GM23338 (cell line): ENCODE measurements around the gene GRIN2D. TPM values are rescaled to one million over a fixed set of nuclear protein-coding genes. Genes with fewer than 3 reads are reported as not detected.

ENCODE experiments used
- ATAC-seq: fragments of 200-7000 bp; cut with Tn5 transposase; 3 replicates; pipeline ENCODE4 v1.9.1; 2020
- DNase-seq: peaks from one replicate; pipeline ENCODE4 v3.0.0-alpha.2; 2015; ENCODE audit warnings: low spot score
- H2AFZ ChIP-seq: fragments of 200-600 bp; sonication (generic); 2 replicates; pipeline ENCODE4 v1.8.0; 2016; ENCODE audit warnings: antibody characterized with exemption, mild to moderate bottlenecking, moderate library complexity
- H3F3A ChIP-seq: fragments of 200-600 bp; sonication (generic); replicated peaks from 2 replicates; pipeline ENCODE4 v1.8.0; 2017; ENCODE audit warnings: antibody characterized with exemption, mixed run types, low read depth
- H3K27ac ChIP-seq: fragments of 200-600 bp; sonication (generic); 2 replicates; pipeline ENCODE4 v1.6.1; 2016; ENCODE audit warnings: low read depth
- H3K27me3 ChIP-seq: fragments of 200-600 bp; sonication (generic); 2 replicates; pipeline ENCODE4 v1.8.0; 2016; ENCODE audit warnings: mild to moderate bottlenecking, mixed run types, moderate library complexity; ENCODE audit not compliant: insufficient read depth
- H3K36me3 ChIP-seq: fragments of 200-600 bp; sonication (generic); 2 replicates; pipeline ENCODE4 v1.8.0; 2016; ENCODE audit warnings: mild to moderate bottlenecking; ENCODE audit not compliant: insufficient read depth
- H3K4me1 ChIP-seq: fragments of 200-600 bp; sonication (generic); 2 replicates; pipeline ENCODE4 v1.8.0; 2016; ENCODE audit warnings: mild to moderate bottlenecking, moderate library complexity; ENCODE audit not compliant: insufficient read depth
- H3K4me2 ChIP-seq: fragments of 200-600 bp; sonication (generic); 2 replicates; pipeline ENCODE4 v1.7.1; 2017; ENCODE audit warnings: mixed run types
- H3K4me3 ChIP-seq: fragments of 200-600 bp; sonication (generic); 2 replicates; pipeline ENCODE4 v1.6.1; 2016; ENCODE audit warnings: mixed run types
- H3K79me2 ChIP-seq: fragments of 200-600 bp; sonication (generic); replicated peaks from 2 replicates; pipeline ENCODE4 v1.8.0; 2017; ENCODE audit warnings: mild to moderate bottlenecking; ENCODE audit not compliant: insufficient read depth
- H3K9me2 ChIP-seq: fragments of 200-600 bp; sonication (generic); 2 replicates; pipeline ENCODE4 v1.8.0; 2017; ENCODE audit not compliant: insufficient read depth
- H4K20me1 ChIP-seq: fragments of 200-600 bp; sonication (generic); replicated peaks from 2 replicates; pipeline ENCODE4 v1.8.0; 2017; ENCODE audit warnings: mild to moderate bottlenecking; ENCODE audit not compliant: insufficient read depth
- H3K27ac Mint-ChIP-seq: 2 replicates; pipeline ENCODE4 v1.8.0; 2020; ENCODE audit warnings: inconsistent platforms, mild to moderate bottlenecking, moderate library complexity, mixed read lengths
- H3K27me3 Mint-ChIP-seq: 3 replicates; pipeline ENCODE4 v1.8.0; 2022; ENCODE audit warnings: low read depth, mild to moderate bottlenecking, moderate library complexity, mixed read lengths, inconsistent platforms; ENCODE audit not compliant: insufficient read depth, poor library complexity
- H3K36me3 Mint-ChIP-seq: 3 replicates; pipeline ENCODE4 v1.8.0; 2021; ENCODE audit warnings: low read depth, mild to moderate bottlenecking, inconsistent platforms, moderate library complexity, mixed read lengths
- H3K4me1 Mint-ChIP-seq: 3 replicates; pipeline ENCODE4 v1.8.0; 2020; ENCODE audit warnings: mild to moderate bottlenecking, inconsistent platforms, mixed read lengths
- H3K4me3 Mint-ChIP-seq: 3 replicates; pipeline ENCODE4 v1.8.0; 2021; ENCODE audit warnings: moderate library complexity, mild to moderate bottlenecking, inconsistent platforms, mixed read lengths
- H3K9me3 Mint-ChIP-seq: 3 replicates; pipeline ENCODE4 v1.8.0; 2020; ENCODE audit warnings: moderate library complexity, mild to moderate bottlenecking, inconsistent platforms, mixed read lengths
- CREB1 ChIP-seq: fragments of 250-450 bp; sonication (Bioruptor Pico); IDR thresholded peaks from 2 replicates; pipeline ENCODE4 v1.5.0; 2020; ENCODE audit warnings: low read depth, mild to moderate bottlenecking, moderate library complexity
- CTCF ChIP-seq, 2 experiments: fragments of 200-600 bp in 1 of 2; sonication (generic) in 1 of 2; conservative IDR thresholded peaks; 2 replicates each; pipeline versions ENCODE4 v1.5.1 to v1.6.1; 2016 to 2017; ENCODE audit warnings: antibody characterized with exemption in 2 of 2, low read depth in 2 of 2, mild to moderate bottlenecking in 2 of 2, moderate library complexity in 1 of 2
- ETS1 ChIP-seq: IDR thresholded peaks from 2 replicates; pipeline ENCODE4 v1.6.1; 2016; ENCODE audit warnings: antibody characterized with exemption
- EZH2 ChIP-seq: fragments of 200-600 bp; sonication (generic); IDR thresholded peaks from one replicate; pipeline ENCODE4 v1.8.0; 2017; ENCODE audit warnings: antibody characterized with exemption, mild to moderate bottlenecking, low read depth; ENCODE audit not compliant: unreplicated experiment
- EZH2phosphoT487 ChIP-seq: fragments of 200-600 bp; sonication (generic); IDR thresholded peaks from one replicate; pipeline ENCODE4 v1.8.1; 2018; ENCODE audit warnings: antibody characterized with exemption; ENCODE audit not compliant: unreplicated experiment
- JUNB ChIP-seq: IDR thresholded peaks from one replicate; pipeline ENCODE4 v1.6.1; 2016; ENCODE audit warnings: antibody characterized with exemption; ENCODE audit not compliant: unreplicated experiment
- NANOG ChIP-seq: IDR thresholded peaks from 2 replicates; pipeline ENCODE4 v1.6.1; 2016; ENCODE audit warnings: antibody characterized with exemption, borderline replicate concordance
- POLR2AphosphoS5 ChIP-seq: IDR thresholded peaks from 2 replicates; pipeline ENCODE4 v1.6.1; 2016; ENCODE audit warnings: antibody characterized with exemption, low read depth
- ZNF114 ChIP-seq: fragments of 250-450 bp; sonication (Bioruptor Pico); IDR thresholded peaks from 2 replicates; pipeline ENCODE4 v1.5.0; 2020; ENCODE audit warnings: mild to moderate bottlenecking, moderate library complexity
- ZNF331 ChIP-seq: fragments of 250-450 bp; sonication (Bioruptor Pico); IDR thresholded peaks from 2 replicates; pipeline ENCODE4 v1.5.0; 2020; ENCODE audit warnings: low read depth, mild to moderate bottlenecking, moderate library complexity
- polyA plus RNA-seq: library from polyadenylated mRNA; unstranded; fragments of >200 nt; fragmentation: Nextera tagmentation; extraction: Ambion mirVana; gene quantifications from 2 replicates; pipeline ENCODE4 v1.2.1, GENCODE V29; 2016
- total RNA-seq: library from RNA; depleted of rRNA; stranded (reverse); fragments of >200 nt; shearing (Covaris generic); gene quantifications from 2 replicates; pipeline ENCODE4 v1.2.3, GENCODE V29; 2014
- TF ChIP-seq, protein P1 (sequence below): IDR thresholded peaks from one replicate; pipeline ENCODE4 v1.6.1; 2018; ENCODE audit warnings: antibody characterized with exemption; ENCODE audit not compliant: unreplicated experiment

Gene GRIN2D
- total and polyA plus RNA-seq, 2 experiments from 2014 or later, result 4.4 to 20.0 TPM

- TF ChIP-seq CTCF (conservative IDR thresholded peaks at IDR 0.05; ENCODE audit: low read depth in 2 of 2) (no peak), EZH2phosphoT487 (no peak), ZNF331 (no peak), JUNB (no peak), ZNF114 (CRISPR knock-in tag) (no peak), ETS1 (no peak), NANOG (no peak), EZH2 (no peak)
Measured at GRCh38 chr19:48344892-48345291, 48.6 kb upstream of the GRIN2D start (continued).

DNA sequence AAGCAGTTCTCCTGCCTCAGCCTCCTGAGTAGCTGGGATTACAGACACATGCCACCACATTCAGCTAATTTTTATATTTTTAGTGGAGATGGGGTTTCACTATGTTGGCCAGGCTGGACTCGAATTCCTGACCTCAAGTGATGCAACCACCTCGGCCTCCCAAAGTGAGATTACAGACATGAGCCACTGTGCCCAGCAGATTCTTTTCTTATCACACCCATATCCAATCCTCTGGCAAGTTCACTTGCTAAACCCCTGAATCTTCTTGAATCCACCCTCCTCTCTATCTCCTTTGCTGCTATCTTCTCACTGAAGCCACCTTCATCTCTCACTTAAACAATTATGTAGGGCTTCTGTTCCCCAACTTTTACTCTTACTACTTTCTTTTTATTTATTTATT, 47.3 kb upstream of the GRIN2D start:
- no peaks in the 10 kb centered on the region for H3K36me3 Mint-ChIP-seq
- H3K4me3 Mint-ChIP-seq, result no peak overlapping the region
- Histone ChIP-seq H3K27ac (no peak overlapping the region), H3K27me3 (no peaks in the 10 kb centered on the region), H3K79me2 (no peaks in the 10 kb centered on the region), H3K4me1 (no peaks in the 10 kb centered on the region; the same call in 1 of the 2 replicates), H4K20me1 (no peaks in the 10 kb centered on the region), H2AFZ (no peak overlapping the region), H3K4me3 (no peak overlapping the region), H3K4me2 (no peak overlapping the region), H3F3A (no peaks in the 10 kb centered on the region), H3K9me2 (no peaks in the 10 kb centered on the region), H3K36me3 (no peaks in the 10 kb centered on the region)
- no peak for TF ChIP-seq EZH2phosphoT487
- DNase-seq (no peak), ATAC-seq (no peak)
- H3K9me3 Mint-ChIP-seq, result no peaks in the 10 kb centered on the region; the same call in 2 of the 3 replicates
- no peak overlapping the region for H3K27ac Mint-ChIP-seq
- no peaks in the 10 kb centered on the region; the same call in 2 of the 3 replicates for H3K4me1 Mint-ChIP-seq
- H3K27me3 Mint-ChIP-seq, result peaks cover 10% of the 10 kb centered on the region

- H3K36me3 Mint-ChIP-seq, result no peaks in the 10 kb centered on the region
- no peak overlapping the region for H3K4me3 Mint-ChIP-seq
- no peak overlapping the region for H3K4me2 ChIP-seq
- H3K9me3 Mint-ChIP-seq, result peaks cover 3% of the 10 kb centered on the region; the same call in 1 of the 3 replicates
- H3K27ac ChIP-seq, result no peak overlapping the region
- H3K9me2 ChIP-seq, result no peaks in the 10 kb centered on the region
- H3K36me3 ChIP-seq, result no peaks in the 10 kb centered on the region
- no peaks in the 10 kb centered on the region for H3F3A ChIP-seq
- H2AFZ ChIP-seq, result no peak overlapping the region
- no peaks in the 10 kb centered on the region; the same call in 1 of the 2 replicates for H3K4me1 ChIP-seq
- no peak overlapping the region for H3K27ac Mint-ChIP-seq
- ATAC-seq (no peak), DNase-seq (no peak)
- H3K27me3 ChIP-seq, result no peaks in the 10 kb centered on the region
- H3K79me2 ChIP-seq, result no peaks in the 10 kb centered on the region
- H3K27me3 Mint-ChIP-seq, result peaks cover 8% of the 10 kb centered on the region
- peaks cover 4% of the 10 kb centered on the region; the same call in 1 of the 2 replicates for H4K20me1 ChIP-seq
- no peaks in the 10 kb centered on the region for H3K4me1 Mint-ChIP-seq
- no peak overlapping the region for H3K4me3 ChIP-seq
- TF ChIP-seq ZNF114 (CRISPR knock-in tag) (no peak), ETS1 (no peak), EZH2phosphoT487 (no peak), CTCF (conservative IDR thresholded peaks at IDR 0.05; ENCODE audit: low read depth in 2 of 2) (no peak), JUNB (no peak), ZNF331 (no peak), CREB1 (no peak), POLR2AphosphoS5 (no peak), NANOG (no peak), EZH2 (no peak)
- TF ChIP-seq, protein P1, sequence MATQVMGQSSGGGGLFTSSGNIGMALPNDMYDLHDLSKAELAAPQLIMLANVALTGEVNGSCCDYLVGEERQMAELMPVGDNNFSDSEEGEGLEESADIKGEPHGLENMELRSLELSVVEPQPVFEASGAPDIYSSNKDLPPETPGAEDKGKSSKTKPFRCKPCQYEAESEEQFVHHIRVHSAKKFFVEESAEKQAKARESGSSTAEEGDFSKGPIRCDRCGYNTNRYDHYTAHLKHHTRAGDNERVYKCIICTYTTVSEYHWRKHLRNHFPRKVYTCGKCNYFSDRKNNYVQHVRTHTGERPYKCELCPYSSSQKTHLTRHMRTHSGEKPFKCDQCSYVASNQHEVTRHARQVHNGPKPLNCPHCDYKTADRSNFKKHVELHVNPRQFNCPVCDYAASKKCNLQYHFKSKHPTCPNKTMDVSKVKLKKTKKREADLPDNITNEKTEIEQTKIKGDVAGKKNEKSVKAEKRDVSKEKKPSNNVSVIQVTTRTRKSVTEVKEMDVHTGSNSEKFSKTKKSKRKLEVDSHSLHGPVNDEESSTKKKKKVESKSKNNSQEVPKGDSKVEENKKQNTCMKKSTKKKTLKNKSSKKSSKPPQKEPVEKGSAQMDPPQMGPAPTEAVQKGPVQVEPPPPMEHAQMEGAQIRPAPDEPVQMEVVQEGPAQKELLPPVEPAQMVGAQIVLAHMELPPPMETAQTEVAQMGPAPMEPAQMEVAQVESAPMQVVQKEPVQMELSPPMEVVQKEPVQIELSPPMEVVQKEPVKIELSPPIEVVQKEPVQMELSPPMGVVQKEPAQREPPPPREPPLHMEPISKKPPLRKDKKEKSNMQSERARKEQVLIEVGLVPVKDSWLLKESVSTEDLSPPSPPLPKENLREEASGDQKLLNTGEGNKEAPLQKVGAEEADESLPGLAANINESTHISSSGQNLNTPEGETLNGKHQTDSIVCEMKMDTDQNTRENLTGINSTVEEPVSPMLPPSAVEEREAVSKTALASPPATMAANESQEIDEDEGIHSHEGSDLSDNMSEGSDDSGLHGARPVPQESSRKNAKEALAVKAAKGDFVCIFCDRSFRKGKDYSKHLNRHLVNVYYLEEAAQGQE, result no peak
Measured at GRCh38 chr19:48348045-48348444, 45.4 kb upstream of the GRIN2D start.
